ENCODE results near the gene RASL10B.
A peak's percentile ranks its signal among the peaks of the same experiment; 100 is the strongest.

RASL10B gene

DNA sequence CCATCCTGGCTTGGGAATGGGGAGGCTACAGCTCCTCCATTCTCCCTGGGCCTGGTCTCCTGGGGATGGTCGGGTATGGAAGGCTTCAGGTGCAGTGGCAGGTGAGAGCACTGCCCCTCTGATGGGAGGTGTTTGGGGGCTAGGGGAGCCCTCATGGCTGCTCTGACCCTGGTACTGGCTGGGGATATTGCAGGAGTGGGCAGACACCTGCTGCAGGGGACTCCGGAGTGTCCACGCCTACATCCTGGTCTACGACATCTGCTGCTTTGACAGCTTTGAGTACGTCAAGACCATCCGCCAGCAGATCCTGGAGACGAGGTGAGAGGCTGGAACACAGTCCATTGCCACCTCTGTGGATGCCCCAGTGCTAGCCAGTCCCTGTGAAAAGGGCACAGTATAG lies 8.8 kb downstream of the RASL10B start (continued):
- TF ChIP-seq GLIS3 (CRISPR knock-in tag; IDR thresholded peaks at IDR 0.05): no peak
- TF ChIP-seq, protein P1, sequence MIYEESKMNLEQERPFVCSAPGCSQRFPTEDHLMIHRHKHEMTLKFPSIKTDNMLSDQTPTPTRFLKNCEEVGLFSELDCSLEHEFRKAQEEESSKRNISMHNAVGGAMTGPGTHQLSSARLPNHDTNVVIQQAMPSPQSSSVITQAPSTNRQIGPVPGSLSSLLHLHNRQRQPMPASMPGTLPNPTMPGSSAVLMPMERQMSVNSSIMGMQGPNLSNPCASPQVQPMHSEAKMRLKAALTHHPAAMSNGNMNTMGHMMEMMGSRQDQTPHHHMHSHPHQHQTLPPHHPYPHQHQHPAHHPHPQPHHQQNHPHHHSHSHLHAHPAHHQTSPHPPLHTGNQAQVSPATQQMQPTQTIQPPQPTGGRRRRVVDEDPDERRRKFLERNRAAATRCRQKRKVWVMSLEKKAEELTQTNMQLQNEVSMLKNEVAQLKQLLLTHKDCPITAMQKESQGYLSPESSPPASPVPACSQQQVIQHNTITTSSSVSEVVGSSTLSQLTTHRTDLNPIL (CRISPR knock-in tag; IDR thresholded peaks at IDR 0.05; ENCODE audit: low read depth): no peak
- TF ChIP-seq, protein P2, sequence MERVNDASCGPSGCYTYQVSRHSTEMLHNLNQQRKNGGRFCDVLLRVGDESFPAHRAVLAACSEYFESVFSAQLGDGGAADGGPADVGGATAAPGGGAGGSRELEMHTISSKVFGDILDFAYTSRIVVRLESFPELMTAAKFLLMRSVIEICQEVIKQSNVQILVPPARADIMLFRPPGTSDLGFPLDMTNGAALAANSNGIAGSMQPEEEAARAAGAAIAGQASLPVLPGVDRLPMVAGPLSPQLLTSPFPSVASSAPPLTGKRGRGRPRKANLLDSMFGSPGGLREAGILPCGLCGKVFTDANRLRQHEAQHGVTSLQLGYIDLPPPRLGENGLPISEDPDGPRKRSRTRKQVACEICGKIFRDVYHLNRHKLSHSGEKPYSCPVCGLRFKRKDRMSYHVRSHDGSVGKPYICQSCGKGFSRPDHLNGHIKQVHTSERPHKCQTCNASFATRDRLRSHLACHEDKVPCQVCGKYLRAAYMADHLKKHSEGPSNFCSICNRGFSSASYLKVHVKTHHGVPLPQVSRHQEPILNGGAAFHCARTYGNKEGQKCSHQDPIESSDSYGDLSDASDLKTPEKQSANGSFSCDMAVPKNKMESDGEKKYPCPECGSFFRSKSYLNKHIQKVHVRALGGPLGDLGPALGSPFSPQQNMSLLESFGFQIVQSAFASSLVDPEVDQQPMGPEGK (CRISPR knock-in tag; IDR thresholded peaks at IDR 0.05; ENCODE audit: borderline replicate concordance): no peak
- TF ChIP-seq ZNF565 (CRISPR knock-in tag; conservative IDR thresholded peaks at IDR 0.05; ENCODE audit: low read depth): no peak

DNA sequence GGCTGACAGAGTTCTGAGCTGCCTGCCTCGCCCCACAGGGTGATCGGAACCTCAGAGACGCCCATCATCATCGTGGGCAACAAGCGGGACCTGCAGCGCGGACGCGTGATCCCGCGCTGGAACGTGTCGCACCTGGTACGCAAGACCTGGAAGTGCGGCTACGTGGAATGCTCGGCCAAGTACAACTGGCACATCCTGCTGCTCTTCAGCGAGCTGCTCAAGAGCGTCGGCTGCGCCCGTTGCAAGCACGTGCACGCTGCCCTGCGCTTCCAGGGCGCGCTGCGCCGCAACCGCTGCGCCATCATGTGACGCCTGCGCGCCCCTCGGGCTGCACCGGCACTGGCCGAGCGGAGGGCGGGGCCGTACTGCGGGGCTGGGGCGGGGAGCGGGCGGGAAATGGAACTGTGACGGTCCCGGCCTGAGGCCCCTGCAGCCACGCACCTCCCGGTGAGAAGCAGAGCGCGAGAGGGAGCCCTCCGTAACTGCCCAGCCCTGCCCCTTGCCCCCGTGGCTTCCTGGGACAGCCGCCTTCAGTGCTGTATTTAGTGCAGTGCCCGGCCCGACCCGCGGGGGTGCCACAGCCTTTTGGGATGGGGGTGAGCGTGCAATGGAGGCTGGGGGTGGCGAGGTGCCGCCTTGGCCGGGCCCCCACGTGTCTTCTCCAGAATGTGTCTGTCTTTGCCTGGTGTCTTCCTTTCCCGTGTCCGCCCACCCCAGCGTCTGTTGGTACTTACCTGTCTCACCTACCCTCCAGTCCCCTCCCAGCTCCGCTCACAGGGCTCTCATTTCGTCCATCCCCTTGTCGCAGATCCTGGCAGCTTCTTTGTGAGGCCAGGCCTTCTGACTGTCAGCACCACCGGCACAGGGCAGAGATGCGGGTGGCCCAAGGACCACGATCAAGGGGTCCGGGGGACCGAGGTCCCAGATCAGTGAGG lies 9.8 kb downstream of the RASL10B start:
- TF ChIP-seq ZNF8 (CRISPR knock-in tag; IDR thresholded peaks at IDR 0.05) (no peak), ZC3H10 (CRISPR knock-in tag; IDR thresholded peaks at IDR 0.05) (no peak), ISL1 (CRISPR knock-in tag; IDR thresholded peaks at IDR 0.05) (no peak)
- TF ChIP-seq, protein P3, sequence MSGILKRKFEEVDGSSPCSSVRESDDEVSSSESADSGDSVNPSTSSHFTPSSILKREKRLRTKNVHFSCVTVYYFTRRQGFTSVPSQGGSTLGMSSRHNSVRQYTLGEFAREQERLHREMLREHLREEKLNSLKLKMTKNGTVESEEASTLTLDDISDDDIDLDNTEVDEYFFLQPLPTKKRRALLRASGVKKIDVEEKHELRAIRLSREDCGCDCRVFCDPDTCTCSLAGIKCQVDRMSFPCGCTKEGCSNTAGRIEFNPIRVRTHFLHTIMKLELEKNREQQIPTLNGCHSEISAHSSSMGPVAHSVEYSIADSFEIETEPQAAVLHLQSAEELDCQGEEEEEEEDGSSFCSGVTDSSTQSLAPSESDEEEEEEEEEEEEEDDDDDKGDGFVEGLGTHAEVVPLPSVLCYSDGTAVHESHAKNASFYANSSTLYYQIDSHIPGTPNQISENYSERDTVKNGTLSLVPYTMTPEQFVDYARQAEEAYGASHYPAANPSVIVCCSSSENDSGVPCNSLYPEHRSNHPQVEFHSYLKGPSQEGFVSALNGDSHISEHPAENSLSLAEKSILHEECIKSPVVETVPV (CRISPR knock-in tag; IDR thresholded peaks at IDR 0.05): no peak
- TF ChIP-seq, protein P4, sequence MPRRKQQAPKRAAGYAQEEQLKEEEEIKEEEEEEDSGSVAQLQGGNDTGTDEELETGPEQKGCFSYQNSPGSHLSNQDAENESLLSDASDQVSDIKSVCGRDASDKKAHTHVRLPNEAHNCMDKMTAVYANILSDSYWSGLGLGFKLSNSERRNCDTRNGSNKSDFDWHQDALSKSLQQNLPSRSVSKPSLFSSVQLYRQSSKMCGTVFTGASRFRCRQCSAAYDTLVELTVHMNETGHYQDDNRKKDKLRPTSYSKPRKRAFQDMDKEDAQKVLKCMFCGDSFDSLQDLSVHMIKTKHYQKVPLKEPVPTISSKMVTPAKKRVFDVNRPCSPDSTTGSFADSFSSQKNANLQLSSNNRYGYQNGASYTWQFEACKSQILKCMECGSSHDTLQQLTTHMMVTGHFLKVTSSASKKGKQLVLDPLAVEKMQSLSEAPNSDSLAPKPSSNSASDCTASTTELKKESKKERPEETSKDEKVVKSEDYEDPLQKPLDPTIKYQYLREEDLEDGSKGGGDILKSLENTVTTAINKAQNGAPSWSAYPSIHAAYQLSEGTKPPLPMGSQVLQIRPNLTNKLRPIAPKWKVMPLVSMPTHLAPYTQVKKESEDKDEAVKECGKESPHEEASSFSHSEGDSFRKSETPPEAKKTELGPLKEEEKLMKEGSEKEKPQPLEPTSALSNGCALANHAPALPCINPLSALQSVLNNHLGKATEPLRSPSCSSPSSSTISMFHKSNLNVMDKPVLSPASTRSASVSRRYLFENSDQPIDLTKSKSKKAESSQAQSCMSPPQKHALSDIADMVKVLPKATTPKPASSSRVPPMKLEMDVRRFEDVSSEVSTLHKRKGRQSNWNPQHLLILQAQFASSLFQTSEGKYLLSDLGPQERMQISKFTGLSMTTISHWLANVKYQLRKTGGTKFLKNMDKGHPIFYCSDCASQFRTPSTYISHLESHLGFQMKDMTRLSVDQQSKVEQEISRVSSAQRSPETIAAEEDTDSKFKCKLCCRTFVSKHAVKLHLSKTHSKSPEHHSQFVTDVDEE (CRISPR knock-in tag; IDR thresholded peaks at IDR 0.05): no peak
- TF ChIP-seq, protein P2 (CRISPR knock-in tag; IDR thresholded peaks at IDR 0.05; ENCODE audit: borderline replicate concordance): no peak
- ATAC-seq: peak; percentile 5; the same call in 1 of the 3 replicates

DNA sequence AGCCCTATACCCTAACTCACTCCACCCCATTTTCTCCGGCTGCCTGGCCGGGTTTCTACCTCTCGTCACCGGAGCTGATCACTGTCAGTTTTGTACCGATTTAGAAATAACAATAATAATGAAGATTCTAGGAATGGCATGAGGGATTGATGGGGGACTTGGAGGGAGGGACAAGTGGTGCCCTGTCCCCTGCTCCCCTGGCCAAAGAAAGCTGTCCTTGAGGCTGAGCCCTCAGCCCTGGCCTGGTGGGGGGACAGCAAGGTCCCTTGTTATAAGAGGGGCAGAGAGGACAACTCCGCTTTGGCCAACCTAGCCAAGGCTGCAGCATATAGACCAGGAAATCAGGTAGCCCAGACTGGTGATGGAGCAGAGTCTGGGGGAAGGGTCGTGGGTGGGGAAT lies 11.1 kb downstream of the RASL10B start:
- TF ChIP-seq ISL1 (CRISPR knock-in tag; IDR thresholded peaks at IDR 0.05) (no peak), RARB (CRISPR knock-in tag; IDR thresholded peaks at IDR 0.05) (no peak)
- no peak for ATAC-seq

DNA sequence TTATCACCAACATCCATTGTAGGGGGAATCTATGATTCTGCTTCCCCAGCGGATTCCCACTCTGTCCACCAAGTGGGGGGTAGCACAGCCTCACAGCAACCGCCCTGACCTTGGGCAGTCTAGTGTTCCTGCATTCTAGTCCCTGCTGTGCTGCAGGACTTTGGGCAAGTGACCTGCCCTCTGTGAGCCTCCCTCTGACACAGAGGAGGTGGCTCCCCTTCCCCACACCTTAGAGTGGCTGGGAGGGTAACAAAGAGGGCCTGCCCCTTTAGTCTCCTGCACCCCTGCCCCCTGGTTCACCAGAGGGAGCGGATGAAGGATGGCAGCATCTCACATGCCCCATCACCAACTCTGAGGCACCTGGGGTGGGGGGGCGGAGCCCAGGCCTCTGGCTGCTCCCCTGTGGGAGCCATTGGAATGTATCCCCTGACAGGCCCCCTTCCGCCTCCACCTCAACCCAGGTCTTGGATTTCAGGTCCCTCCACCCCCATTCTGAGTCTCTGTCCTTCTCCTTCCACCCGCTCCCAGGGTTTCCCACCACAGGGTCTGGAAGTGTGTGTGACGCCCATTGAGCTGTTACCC lies 11.5 kb downstream of the RASL10B start:
- ATAC-seq: no peak
- TF ChIP-seq, protein P5, sequence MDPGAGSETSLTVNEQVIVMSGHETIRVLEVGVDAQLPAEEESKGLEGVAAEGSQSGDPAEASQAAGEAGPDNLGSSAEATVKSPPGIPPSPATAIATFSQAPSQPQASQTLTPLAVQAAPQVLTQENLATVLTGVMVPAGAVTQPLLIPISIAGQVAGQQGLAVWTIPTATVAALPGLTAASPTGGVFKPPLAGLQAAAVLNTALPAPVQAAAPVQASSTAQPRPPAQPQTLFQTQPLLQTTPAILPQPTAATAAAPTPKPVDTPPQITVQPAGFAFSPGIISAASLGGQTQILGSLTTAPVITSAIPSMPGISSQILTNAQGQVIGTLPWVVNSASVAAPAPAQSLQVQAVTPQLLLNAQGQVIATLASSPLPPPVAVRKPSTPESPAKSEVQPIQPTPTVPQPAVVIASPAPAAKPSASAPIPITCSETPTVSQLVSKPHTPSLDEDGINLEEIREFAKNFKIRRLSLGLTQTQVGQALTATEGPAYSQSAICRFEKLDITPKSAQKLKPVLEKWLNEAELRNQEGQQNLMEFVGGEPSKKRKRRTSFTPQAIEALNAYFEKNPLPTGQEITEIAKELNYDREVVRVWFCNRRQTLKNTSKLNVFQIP (CRISPR knock-in tag; IDR thresholded peaks at IDR 0.05; ENCODE audit: borderline replicate concordance, low read depth): no peak
- TF ChIP-seq ZNF8 (CRISPR knock-in tag; IDR thresholded peaks at IDR 0.05) (no peak), GLIS3 (CRISPR knock-in tag; IDR thresholded peaks at IDR 0.05) (no peak), ZC3H10 (CRISPR knock-in tag; IDR thresholded peaks at IDR 0.05) (no peak), ZFP30 (CRISPR knock-in tag; IDR thresholded peaks at IDR 0.05) (no peak), TCF4 (CRISPR knock-in tag; IDR thresholded peaks at IDR 0.05; ENCODE audit: borderline replicate concordance) (no peak), CSDC2 (CRISPR knock-in tag; IDR thresholded peaks at IDR 0.05) (no peak), PPARA (CRISPR knock-in tag; IDR thresholded peaks at IDR 0.05; ENCODE audit: borderline replicate concordance) (no peak), ZFP3 (CRISPR knock-in tag; IDR thresholded peaks at IDR 0.05) (no peak), ISL1 (CRISPR knock-in tag; IDR thresholded peaks at IDR 0.05) (no peak), RARB (CRISPR knock-in tag; IDR thresholded peaks at IDR 0.05) (no peak), BACH2 (CRISPR knock-in tag; IDR thresholded peaks at IDR 0.05; ENCODE audit: borderline replicate concordance) (no peak), TOX (CRISPR knock-in tag; IDR thresholded peaks at IDR 0.05; ENCODE audit: borderline replicate concordance) (no peak)
